ENCODE data around the gene SACS. TPM values are rescaled to one million over a fixed set of nuclear protein-coding genes. Genes with fewer than 3 reads are reported as not detected.

Gene SACS
- total RNA-seq, 1 experiment from 2014 or later = 53.0 TPM

GRCh38 chr13:23414682-23415081 lies 18.8 kb downstream of the SACS start:
- H3K4me2 ChIP-seq (ENCODE audit: insufficient read depth, insufficient read length, low read length) = no peak overlapping the region
- H3K79me2 ChIP-seq (ENCODE audit: insufficient read depth, low read length) = no peaks in the 10 kb centered on the region

More at GRCh38 chr13:23414682-23415081, 18.8 kb downstream of the SACS start:
- Histone ChIP-seq H3K4me1 (ENCODE audit: insufficient read depth, low read length) (no peaks in the 10 kb centered on the region), H3K79me1 (ENCODE audit: insufficient read depth, low read depth, low read length, poor library complexity, severe bottlenecking) (no peaks in the 10 kb centered on the region), H3K27me3 (ENCODE audit: insufficient read depth, low read length) (no peaks in the 10 kb centered on the region), H2BK120ac (ENCODE audit: low read depth, low read length, poor library complexity, severe bottlenecking) (no peak overlapping the region), H3T11ph (ENCODE audit: low read length) (no peak overlapping the region), H3K23ac (ENCODE audit: insufficient read length, low read depth, low read length) (no peak overlapping the region), H3K27ac (ENCODE audit: insufficient read length, low read depth, low read length) (no peak overlapping the region), H3K9me3 (ENCODE audit: control insufficient read depth, low read depth, low read length) (no peaks in the 10 kb centered on the region), H2AFZ (ENCODE audit: low read length) (no peak overlapping the region), H4K8ac (replicated peaks; ENCODE audit: insufficient read length, low read depth, low read length) (no peak overlapping the region), H2BK20ac (ENCODE audit: low read depth, low read length, poor library complexity, severe bottlenecking) (no peak overlapping the region), H2BK5ac (ENCODE audit: insufficient read length, low read length) (no peak overlapping the region), H4K20me1 (ENCODE audit: control insufficient read depth, insufficient read depth, insufficient read length) (no peaks in the 10 kb centered on the region), H2BK12ac (ENCODE audit: insufficient read length, low read depth, low read length) (no peak overlapping the region), H3K56ac (ENCODE audit: insufficient read length, low read depth, low read length) (no peak overlapping the region), H4K5ac (ENCODE audit: insufficient read length, low read depth, low read length) (no peak overlapping the region), H3K9ac (ENCODE audit: extremely low read depth, insufficient read length, low read length) (no peak overlapping the region), H2AK5ac (ENCODE audit: insufficient read length, low read length) (no peak overlapping the region), H3K18ac (ENCODE audit: insufficient read length, low read depth, low read length) (no peak overlapping the region), H3K23me2 (ENCODE audit: insufficient read length, low read depth, low read length, poor library complexity, severe bottlenecking) (no peaks in the 10 kb centered on the region), H3K4ac (ENCODE audit: low read depth, low read length) (no peak overlapping the region), H2BK15ac (ENCODE audit: low read depth, low read length) (no peak overlapping the region), H4K91ac (ENCODE audit: insufficient read length, low read depth, low read length) (no peak overlapping the region), H3K14ac (ENCODE audit: insufficient read depth, low read length) (no peak overlapping the region)
- Mint-ChIP-seq H3K4me1 (peaks cover 12 to 15% of the 10 kb centered on the region in 2 experiments), H3K27me3 (ENCODE audit: low read depth) (no peaks in the 10 kb centered on the region), H3K9me3 (no peaks in the 10 kb centered on the region), H3K27ac (no peak overlapping the region), H3K4me3 (no peak overlapping the region), H3K36me3 (ENCODE audit: insufficient read depth in 1 of 3, low read depth in 3 of 3) (peaks cover 4 to 9% (median 5%) of the 10 kb centered on the region in 3 experiments; a peak in 5 of 7 replicates)
- TF ChIP-seq CTCF (conservative IDR thresholded peaks at IDR 0.05) = no peak
- WGBS (ENCODE audit: extremely low coverage, insufficient read length, low lambda C conversion rate) = no CpG with 5 or more reads among the region's 2 CpGs
- no peak for DNase-seq
